A673 (cell line): ENCODE results near the gene MYO18B. TPM values are rescaled to one million over a fixed set of nuclear protein-coding genes. Genes with fewer than 3 reads are reported as not detected.

Experiments
- BruUV-seq: library from RNA; stranded (reverse); fragments of 400-500 nt; replicated peaks from 2 replicates; lab custom pipeline; 2021; lab: Mats Ljungman, UMichigan
- CTCF ChIA-PET: fragments of 300-600 bp; sonication (Branson Sonifier 250); formaldehyde crosslinking; loops from one replicate; lab custom pipeline; 2022; ENCODE audit warnings: antibody characterized with exemption; lab: Charles Lee
- POLR2A ChIA-PET: fragments of 300-600 bp; sonication (Branson Sonifier 250); formaldehyde crosslinking; loops from one replicate; lab custom pipeline; 2022; ENCODE audit warnings: antibody characterized with exemption; ENCODE audit not compliant: low non-redundant PET; lab: Charles Lee
- DNase-seq: peaks from one replicate; pipeline ENCODE4 v3.0.0-alpha.2; 2015; ENCODE audit warnings: low spot score
- H3K27ac ChIP-seq: fragments of 200-600 bp; sonication (generic); 2 replicates; pipeline ENCODE4 v1.5.1; 2016; ENCODE audit warnings: mixed run types, low read depth, mild to moderate bottlenecking, mixed read lengths, antibody characterized with exemption, low read length; ENCODE audit not compliant: poor library complexity, severe bottlenecking
- H3K27me3 ChIP-seq: fragments of 200-600 bp; sonication (generic); replicated peaks from 2 replicates; pipeline ENCODE4 v1.6.1; 2017; ENCODE audit warnings: mixed run types, low read depth, mild to moderate bottlenecking, mixed read lengths, antibody characterized with exemption, low read length; ENCODE audit not compliant: insufficient read depth, poor library complexity
- H3K36me3 ChIP-seq: fragments of 200-600 bp; sonication (generic); 2 replicates; pipeline ENCODE4 v1.6.1; 2016; ENCODE audit warnings: mixed run types, mild to moderate bottlenecking, mixed read lengths, antibody characterized with exemption, low read length; ENCODE audit not compliant: insufficient read depth, poor library complexity, severe bottlenecking
- H3K4me1 ChIP-seq: fragments of 200-600 bp; sonication (generic); 2 replicates; pipeline ENCODE4 v1.6.1; 2017; ENCODE audit warnings: mixed run types, mild to moderate bottlenecking, mixed read lengths, antibody characterized with exemption, low read length; ENCODE audit not compliant: insufficient read depth, poor library complexity, severe bottlenecking
- H3K4me3 ChIP-seq: fragments of 200-600 bp; sonication (generic); 2 replicates; pipeline ENCODE4 v1.5.1; 2016; ENCODE audit warnings: low read depth, mixed run types, mild to moderate bottlenecking, mixed read lengths, low read length; ENCODE audit not compliant: poor library complexity, severe bottlenecking
- H3K9me3 ChIP-seq: fragments of 200-600 bp; sonication (generic); 2 replicates; pipeline ENCODE4 v1.6.1; 2016; ENCODE audit warnings: mixed run types, low read depth, mild to moderate bottlenecking, mixed read lengths, antibody characterized with exemption, low read length; ENCODE audit not compliant: poor library complexity, severe bottlenecking
- EZH2 ChIP-seq: fragments of 200-600 bp; sonication (generic); IDR thresholded peaks from 2 replicates; pipeline ENCODE4 v1.6.1; 2017; ENCODE audit warnings: borderline replicate concordance, low read depth, mild to moderate bottlenecking, mixed read lengths, antibody characterized with exemption, low read length; ENCODE audit not compliant: poor library complexity, severe bottlenecking
- intact Hi-C: fragments of 100-400 bp; cut with micrococcal nuclease; formaldehyde crosslinking; loops from one replicate; pipeline ENCODE4 v1.10.0; 2022; ENCODE audit not compliant: unreplicated experiment
- total RNA-seq: library from RNA; stranded (reverse); gene quantifications from 2 replicates; pipeline ENCODE4 v1.2.3, GENCODE V29; 2021
- TF ChIP-seq, protein P1 (sequence below): fragments of 300-800, 200-600 bp; sonication (generic); conservative IDR thresholded peaks from 2 replicates; pipeline ENCODE4 v1.5.1; 2017; ENCODE audit warnings: low read depth, mild to moderate bottlenecking, antibody characterized with exemption, low read length, moderate library complexity, mixed read lengths

The MYO18B gene
- total RNA-seq, 1 experiment from 2014 or later = not detected

DNA sequence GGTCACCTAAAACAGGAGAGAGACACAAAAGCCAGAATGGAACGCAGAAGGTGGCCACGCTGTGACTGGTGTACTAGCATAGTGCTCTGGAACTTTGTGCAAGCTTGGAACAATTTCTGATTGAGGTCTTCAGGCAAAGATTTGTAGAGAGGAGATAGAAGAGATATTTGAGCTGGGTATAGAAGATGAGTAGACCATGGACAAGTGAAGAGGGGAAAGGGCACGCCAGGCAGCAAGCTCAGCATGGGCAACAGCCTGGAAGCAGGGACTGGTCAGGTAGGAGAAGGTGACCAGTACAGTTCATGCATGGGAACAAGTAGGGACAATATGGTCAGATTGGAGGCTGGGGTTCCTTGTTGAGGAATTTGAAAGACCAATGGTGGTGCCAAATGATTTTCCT, 24.4 kb downstream of the MYO18B start:
- ChIA-PET CTCF (no interaction called here), POLR2A (interaction anchor here (0.6 kb wide), 1 partner anchor 141 kb away, joined by 4 read pairs; no protein-coding TSS in a partner anchor)
- intact Hi-C loops = no loop called here
- H3K36me3 ChIP-seq = no peaks in the 10 kb centered on the region
- DNase-seq = no peak
- H3K4me3 ChIP-seq = no peak overlapping the region
- BruUV-seq = no TSS peak
- TF ChIP-seq, protein P1, sequence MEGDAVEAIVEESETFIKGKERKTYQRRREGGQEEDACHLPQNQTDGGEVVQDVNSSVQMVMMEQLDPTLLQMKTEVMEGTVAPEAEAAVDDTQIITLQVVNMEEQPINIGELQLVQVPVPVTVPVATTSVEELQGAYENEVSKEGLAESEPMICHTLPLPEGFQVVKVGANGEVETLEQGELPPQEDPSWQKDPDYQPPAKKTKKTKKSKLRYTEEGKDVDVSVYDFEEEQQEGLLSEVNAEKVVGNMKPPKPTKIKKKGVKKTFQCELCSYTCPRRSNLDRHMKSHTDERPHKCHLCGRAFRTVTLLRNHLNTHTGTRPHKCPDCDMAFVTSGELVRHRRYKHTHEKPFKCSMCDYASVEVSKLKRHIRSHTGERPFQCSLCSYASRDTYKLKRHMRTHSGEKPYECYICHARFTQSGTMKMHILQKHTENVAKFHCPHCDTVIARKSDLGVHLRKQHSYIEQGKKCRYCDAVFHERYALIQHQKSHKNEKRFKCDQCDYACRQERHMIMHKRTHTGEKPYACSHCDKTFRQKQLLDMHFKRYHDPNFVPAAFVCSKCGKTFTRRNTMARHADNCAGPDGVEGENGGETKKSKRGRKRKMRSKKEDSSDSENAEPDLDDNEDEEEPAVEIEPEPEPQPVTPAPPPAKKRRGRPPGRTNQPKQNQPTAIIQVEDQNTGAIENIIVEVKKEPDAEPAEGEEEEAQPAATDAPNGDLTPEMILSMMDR = no peak
- TF ChIP-seq EZH2 = no peak
- peaks cover 7% of the 10 kb centered on the region for H3K9me3 ChIP-seq
- H3K4me1 ChIP-seq = no peaks in the 10 kb centered on the region
- H3K27me3 ChIP-seq = no peaks in the 10 kb centered on the region
- no peak overlapping the region for H3K27ac ChIP-seq

DNA sequence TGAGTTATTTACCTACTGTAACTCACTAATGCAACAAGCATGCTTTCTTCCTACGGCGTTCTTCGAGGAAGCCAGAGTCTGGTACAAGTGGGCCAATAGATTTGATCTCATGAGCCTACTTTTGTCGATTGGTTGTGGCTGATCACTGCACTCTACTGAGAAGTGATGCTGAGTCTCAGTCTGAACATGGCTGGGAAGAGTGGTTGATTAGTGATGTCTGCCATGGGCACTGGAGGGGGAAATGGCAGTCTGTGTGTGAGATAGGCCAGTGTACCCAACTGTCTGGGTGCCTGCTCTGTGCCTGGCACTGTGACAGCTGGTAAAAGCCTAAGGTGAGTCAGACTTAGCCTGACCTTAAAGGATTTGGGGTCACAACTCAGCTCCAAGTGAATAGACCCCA, 28.3 kb downstream of the MYO18B start:
- H3K4me1 ChIP-seq = no peaks in the 10 kb centered on the region
- peaks cover 7% of the 10 kb centered on the region for H3K9me3 ChIP-seq
- ChIA-PET CTCF (no interaction called here), POLR2A (no interaction called here)
- H3K36me3 ChIP-seq = no peaks in the 10 kb centered on the region
- no peak for DNase-seq
- no peaks in the 10 kb centered on the region for H3K27me3 ChIP-seq
- H3K4me3 ChIP-seq = no peak overlapping the region
- TF ChIP-seq, protein P1 = no peak
- no peak for TF ChIP-seq EZH2
- H3K27ac ChIP-seq = no peak overlapping the region
- BruUV-seq = no TSS peak
- intact Hi-C loops = loop anchor here (5.0 to 10.0 kb wide), 3 partner anchors 408 to 592 kb away; no protein-coding TSS in a partner anchor

DNA sequence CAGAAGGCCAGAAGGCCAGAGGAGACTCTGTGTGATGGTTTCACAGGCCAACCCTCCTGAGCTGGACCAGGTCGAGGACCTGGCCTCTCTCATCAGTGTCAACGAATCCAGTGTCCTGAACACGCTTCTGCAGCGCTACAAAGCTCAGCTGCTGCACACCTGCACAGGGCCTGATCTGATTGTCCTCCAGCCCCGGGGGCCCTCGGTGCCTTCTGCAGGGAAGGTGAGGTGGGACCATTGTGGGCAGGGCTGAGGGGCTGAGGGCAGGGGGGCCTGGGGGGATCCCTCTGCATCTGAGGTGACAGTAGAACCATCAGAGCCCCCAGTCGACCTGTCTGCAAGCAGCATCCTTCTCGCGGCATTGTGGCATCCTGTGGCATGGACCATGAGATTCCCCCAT, 30.3 kb downstream of the MYO18B start:
- no TSS peak for BruUV-seq
- Histone ChIP-seq H3K4me3 (no peak overlapping the region), H3K4me1 (no peaks in the 10 kb centered on the region), H3K27me3 (no peaks in the 10 kb centered on the region), H3K9me3 (no peaks in the 10 kb centered on the region), H3K36me3 (no peaks in the 10 kb centered on the region), H3K27ac (no peak overlapping the region)
- intact Hi-C loops = loop anchor here (2.0 to 10.0 kb wide), 4 partner anchors 410 to 590 kb away; no protein-coding TSS in a partner anchor
- DNase-seq = no peak
- TF ChIP-seq, protein P1 = no peak
- no peak for TF ChIP-seq EZH2
- POLR2A ChIA-PET = no interaction called here
- CTCF ChIA-PET = interaction anchor here (0.5 to 1.2 kb wide), 3 partner anchors 310 to 619 kb away, joined by 3 to 11 read pairs (median 5); no protein-coding TSS in a partner anchor
